Caco-2 (cell line): ENCODE results near the gene ADGRL3. TPM values are rescaled to one million over a fixed set of nuclear protein-coding genes. Genes with fewer than 3 reads are reported as not detected.

Source experiments
- BruUV-seq: library from RNA; stranded (reverse); fragments of 400-500 nt; replicated peaks from 2 replicates; lab custom pipeline; 2021; lab: Mats Ljungman, UMichigan
- CTCF ChIA-PET: fragments of 300-600 bp; sonication (Branson Sonifier 250); formaldehyde crosslinking; loops from one replicate; lab custom pipeline; 2022; ENCODE audit warnings: antibody characterized with exemption; lab: Charles Lee
- POLR2A ChIA-PET: fragments of 300-600 bp; sonication (Branson Sonifier 250); formaldehyde crosslinking; loops from one replicate; lab custom pipeline; 2022; ENCODE audit warnings: antibody characterized with exemption; lab: Charles Lee
- DNase-seq, 2 experiments: peaks; one replicate each; pipeline versions ENCODE4 v3.0.0 to v3.0.0-alpha.2; 2020 to 2022
- H3K27me3 ChIP-seq: replicated peaks from 2 replicates; pipeline ENCODE4 v1.6.0; 2011; ENCODE audit warnings: low read length; ENCODE audit not compliant: control insufficient read depth, insufficient read depth
- H3K36me3 ChIP-seq: 2 replicates; pipeline ENCODE4 v1.5.1; 2011; ENCODE audit warnings: low read length; ENCODE audit not compliant: control insufficient read depth, insufficient read depth
- H3K4me1 ChIP-seq: fragments of 250-450 bp; sonication (Bioruptor Pico); 2 replicates; pipeline ENCODE4 v1.5.1; 2020; ENCODE audit warnings: mild to moderate bottlenecking
- H3K4me3 ChIP-seq: 2 replicates; pipeline ENCODE4 v1.5.1; 2011; ENCODE audit warnings: low read depth, mild to moderate bottlenecking, control low read depth, low read length
- H3K9me3 ChIP-seq: fragments of 250-450 bp; sonication (Bioruptor Pico); 2 replicates; pipeline ENCODE4 v1.5.1; 2020; ENCODE audit warnings: mild to moderate bottlenecking, moderate library complexity
- H3K27ac Mint-ChIP-seq: one replicate; pipeline ENCODE4 v1.8.0; 2022; ENCODE audit warnings: mixed read lengths; ENCODE audit not compliant: unreplicated experiment
- H3K27me3 Mint-ChIP-seq: one replicate; pipeline ENCODE4 v1.8.0; 2022; ENCODE audit warnings: mixed read lengths; ENCODE audit not compliant: insufficient read depth, unreplicated experiment
- H3K36me3 Mint-ChIP-seq: one replicate; pipeline ENCODE4 v1.8.0; 2022; ENCODE audit warnings: mild to moderate bottlenecking, mixed read lengths; ENCODE audit not compliant: insufficient read depth, unreplicated experiment
- H3K4me1 Mint-ChIP-seq: one replicate; pipeline ENCODE4 v1.8.0; 2022; ENCODE audit warnings: low read depth, mixed read lengths; ENCODE audit not compliant: unreplicated experiment
- H3K4me3 Mint-ChIP-seq: one replicate; pipeline ENCODE4 v1.8.0; 2022; ENCODE audit warnings: mild to moderate bottlenecking, moderate library complexity, mixed read lengths; ENCODE audit not compliant: unreplicated experiment
- H3K9me3 Mint-ChIP-seq: one replicate; pipeline ENCODE4 v1.8.0; 2022; ENCODE audit warnings: mixed read lengths; ENCODE audit not compliant: unreplicated experiment
- CTCF ChIP-seq, 2 experiments: fragments of 200-600 bp in 1 of 2; IDR thresholded peaks; 1 replicate in 1 of 2; 2 replicates in 1 of 2; pipeline versions ENCODE4 v1.5.1 to v1.8.0; 2011 to 2022; ENCODE audit warnings: antibody characterized with exemption in 1 of 2, control low read depth in 1 of 2, inconsistent platforms in 1 of 2, low read depth in 1 of 2, low read length in 1 of 2, mild to moderate bottlenecking in 1 of 2, moderate library complexity in 1 of 2; ENCODE audit not compliant: insufficient read depth in 1 of 2, severe bottlenecking in 1 of 2, unreplicated experiment in 1 of 2
- intact Hi-C: fragments of 100-400 bp; cut with micrococcal nuclease; formaldehyde crosslinking; loops from one replicate; pipeline ENCODE4 v1.10.0; 2022; ENCODE audit not compliant: unreplicated experiment
- total RNA-seq: library from RNA; stranded (reverse); gene quantifications from 2 replicates; pipeline ENCODE4 v1.2.3, GENCODE V29; 2022

Gene ADGRL3
- total RNA-seq, 1 experiment from 2014 or later, result 1.5 TPM

GRCh38 chr4:61411241-61411640 is 211.1 kb downstream of the ADGRL3 start:
- no peak overlapping the region for H3K4me3 Mint-ChIP-seq
- no peak for DNase-seq
- no peaks in the 10 kb centered on the region for H3K36me3 ChIP-seq
- H3K9me3 Mint-ChIP-seq, result no peaks in the 10 kb centered on the region
- no peak overlapping the region for H3K27ac Mint-ChIP-seq
- no peaks in the 10 kb centered on the region for H3K4me1 ChIP-seq
- H3K4me1 Mint-ChIP-seq, result no peaks in the 10 kb centered on the region
- no peak for TF ChIP-seq CTCF (IDR thresholded peaks at IDR 0.05; ENCODE audit: insufficient read depth in 1 of 2, low read depth in 1 of 2, low read length in 1 of 2, severe bottlenecking in 1 of 2, unreplicated experiment in 1 of 2)
- ChIA-PET CTCF (no interaction called here), POLR2A (no interaction called here)
- H3K27me3 Mint-ChIP-seq, result no peaks in the 10 kb centered on the region
- H3K36me3 Mint-ChIP-seq, result no peaks in the 10 kb centered on the region
- BruUV-seq, result no TSS peak
- no peaks in the 10 kb centered on the region for H3K27me3 ChIP-seq
- no peak overlapping the region for H3K4me3 ChIP-seq
- H3K9me3 ChIP-seq, result no peaks in the 10 kb centered on the region
- intact Hi-C loops, result no loop called here

GRCh38 chr4:61425315-61425714 is 225.2 kb downstream of the ADGRL3 start:
- no TSS peak for BruUV-seq
- no peaks in the 10 kb centered on the region; the same call in 1 of the 2 replicates for H3K9me3 ChIP-seq
- H3K9me3 Mint-ChIP-seq, result peaks cover 14% of the 10 kb centered on the region
- intact Hi-C loops, result no loop called here
- no peak overlapping the region for H3K4me3 Mint-ChIP-seq
- DNase-seq, result no peak
- no peaks in the 10 kb centered on the region for H3K4me1 ChIP-seq
- H3K36me3 ChIP-seq, result no peaks in the 10 kb centered on the region
- no peaks in the 10 kb centered on the region for H3K27me3 ChIP-seq
- no peak overlapping the region for H3K27ac Mint-ChIP-seq
- TF ChIP-seq CTCF (IDR thresholded peaks at IDR 0.05; ENCODE audit: insufficient read depth in 1 of 2, low read depth in 1 of 2, low read length in 1 of 2, severe bottlenecking in 1 of 2, unreplicated experiment in 1 of 2), result no peak
- CTCF ChIA-PET, result no interaction called here
- no peaks in the 10 kb centered on the region for H3K4me1 Mint-ChIP-seq
- no peak overlapping the region for H3K4me3 ChIP-seq
- POLR2A ChIA-PET, result no interaction called here
- H3K27me3 Mint-ChIP-seq, result no peaks in the 10 kb centered on the region
- H3K36me3 Mint-ChIP-seq, result no peaks in the 10 kb centered on the region

- Histone ChIP-seq H3K27me3 (no peaks in the 10 kb centered on the region), H3K4me1 (no peaks in the 10 kb centered on the region), H3K9me3 (no peaks in the 10 kb centered on the region; the same call in 1 of the 2 replicates), H3K36me3 (no peaks in the 10 kb centered on the region), H3K4me3 (no peak overlapping the region)
- CTCF ChIA-PET, result no interaction called here
- intact Hi-C loops, result no loop called here
- TF ChIP-seq CTCF (IDR thresholded peaks at IDR 0.05; ENCODE audit: insufficient read depth in 1 of 2, low read depth in 1 of 2, low read length in 1 of 2, severe bottlenecking in 1 of 2, unreplicated experiment in 1 of 2), result no peak
- Mint-ChIP-seq H3K4me1 (no peaks in the 10 kb centered on the region), H3K4me3 (no peak overlapping the region), H3K27me3 (no peaks in the 10 kb centered on the region), H3K9me3 (peaks cover 14% of the 10 kb centered on the region), H3K27ac (no peak overlapping the region), H3K36me3 (no peaks in the 10 kb centered on the region)
- no TSS peak for BruUV-seq
- DNase-seq, result no peak
- POLR2A ChIA-PET, result no interaction called here
Measured at GRCh38 chr4:61426229-61426628, 226.1 kb downstream of the ADGRL3 start.
